Stimulated activated CD4-positive, alpha-beta T cell treated with anti-CD3 and anti-CD28 coated beads, Interleukin-15, amount 100 ng/mL, for 24 hours (primary cell): Measurements from ENCODE around the gene BCL2L15.
"Not testable (repeated sequence)": the region's sequence is repeated elsewhere in the genome, so short reads cannot be mapped to it uniquely, and the experiment has no call there.

ENCODE experiments used
- DNase-seq: peaks from one replicate; pipeline ENCODE4 v3.0.0-alpha.2; 2020

BCL2L15 gene

DNA sequence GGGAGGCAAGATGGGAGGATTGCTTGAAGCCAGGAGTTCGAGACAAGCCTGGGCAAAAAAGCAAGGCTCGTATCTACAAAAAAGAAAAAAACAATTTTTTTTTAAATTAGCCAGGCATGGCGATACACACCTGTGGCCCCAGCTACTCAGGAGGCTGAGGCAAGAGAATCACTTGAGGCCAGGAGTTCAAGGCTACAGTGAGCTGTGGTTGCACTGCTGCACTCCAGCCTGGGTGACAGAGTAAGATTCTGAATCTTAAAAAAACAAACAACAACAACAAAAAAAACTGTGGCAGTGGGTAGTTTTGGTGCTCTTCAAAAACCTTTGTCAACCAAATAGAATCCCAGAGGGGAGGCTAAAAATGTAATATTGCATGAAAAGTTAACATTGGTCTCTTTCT lies 16.6 kb downstream of the BCL2L15 start:
- DNase-seq, result peak; percentile 25

DNA sequence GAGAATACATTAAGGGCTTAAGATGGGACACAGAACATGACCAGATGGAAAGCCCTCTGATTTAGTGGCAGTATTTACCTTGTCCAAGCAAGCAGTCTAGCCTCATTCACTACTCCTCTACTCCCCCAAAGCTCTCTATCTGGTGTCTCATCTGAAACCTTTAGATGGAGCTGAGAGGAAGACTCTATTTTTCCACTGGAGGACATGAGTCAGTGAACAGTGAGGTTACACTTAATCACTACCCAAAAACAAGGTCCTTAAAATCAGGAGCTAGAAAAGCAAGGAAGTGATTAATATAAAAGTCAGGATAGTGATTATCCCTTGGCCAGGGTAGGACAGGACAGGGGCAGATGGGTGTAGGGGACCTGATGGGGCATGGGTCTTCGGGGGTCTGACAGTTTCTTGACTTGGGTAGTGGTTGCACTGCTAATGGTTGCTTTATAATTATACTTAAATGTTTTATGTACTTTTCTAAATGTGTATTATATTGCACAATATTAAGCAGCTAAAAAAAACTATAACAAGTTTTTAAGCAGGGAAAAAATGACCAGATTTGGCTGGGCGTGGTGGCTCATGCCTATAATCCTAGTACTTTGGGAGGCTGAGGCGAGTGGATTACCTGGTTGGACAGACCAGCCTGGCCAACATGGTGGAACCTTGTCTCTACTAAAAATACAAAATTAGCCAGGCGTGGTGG lies 18.8 kb downstream of the BCL2L15 start:
- peak; percentile 9 for DNase-seq

DNA sequence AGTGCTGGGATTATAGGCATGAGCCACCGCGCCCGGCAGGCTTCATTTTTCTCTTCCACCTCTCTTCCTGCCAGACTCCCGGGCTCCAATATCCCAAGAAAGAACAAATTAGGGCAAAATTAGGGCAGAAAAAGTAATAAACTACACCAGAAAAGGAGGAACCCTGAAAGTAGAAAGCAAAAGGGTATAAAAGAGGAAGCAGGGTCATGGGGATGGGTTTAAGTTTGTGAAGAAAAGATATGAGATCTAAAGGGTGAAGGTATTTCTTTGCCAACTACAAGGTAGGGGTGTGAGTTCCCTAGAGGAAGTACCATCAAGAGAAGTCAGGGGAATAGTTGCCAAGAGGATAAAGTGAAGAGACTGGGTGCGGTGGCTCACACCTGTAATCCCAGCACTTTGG lies 25.7 kb downstream of the BCL2L15 start:
- no peak for DNase-seq

DNA sequence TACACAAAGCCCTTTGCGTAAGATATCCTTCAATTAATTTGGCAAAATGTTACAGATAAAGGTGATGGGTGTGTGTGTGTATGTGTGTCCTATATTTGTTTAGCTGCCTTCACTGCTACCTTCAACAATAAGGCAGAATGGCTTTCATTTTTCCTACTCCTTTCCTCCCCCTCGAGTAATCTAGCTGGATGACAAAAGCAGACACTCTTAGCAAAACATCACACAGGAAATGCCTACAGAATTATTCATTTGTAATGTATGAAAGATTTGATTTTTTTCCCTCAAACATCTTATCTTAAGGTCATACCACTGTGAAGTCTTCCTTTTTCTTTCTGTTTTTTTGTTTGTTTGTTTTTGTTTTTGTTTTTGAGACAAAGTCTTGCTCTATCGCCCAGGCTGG lies 26.5 kb downstream of the BCL2L15 start:
- no peak for DNase-seq

DNA sequence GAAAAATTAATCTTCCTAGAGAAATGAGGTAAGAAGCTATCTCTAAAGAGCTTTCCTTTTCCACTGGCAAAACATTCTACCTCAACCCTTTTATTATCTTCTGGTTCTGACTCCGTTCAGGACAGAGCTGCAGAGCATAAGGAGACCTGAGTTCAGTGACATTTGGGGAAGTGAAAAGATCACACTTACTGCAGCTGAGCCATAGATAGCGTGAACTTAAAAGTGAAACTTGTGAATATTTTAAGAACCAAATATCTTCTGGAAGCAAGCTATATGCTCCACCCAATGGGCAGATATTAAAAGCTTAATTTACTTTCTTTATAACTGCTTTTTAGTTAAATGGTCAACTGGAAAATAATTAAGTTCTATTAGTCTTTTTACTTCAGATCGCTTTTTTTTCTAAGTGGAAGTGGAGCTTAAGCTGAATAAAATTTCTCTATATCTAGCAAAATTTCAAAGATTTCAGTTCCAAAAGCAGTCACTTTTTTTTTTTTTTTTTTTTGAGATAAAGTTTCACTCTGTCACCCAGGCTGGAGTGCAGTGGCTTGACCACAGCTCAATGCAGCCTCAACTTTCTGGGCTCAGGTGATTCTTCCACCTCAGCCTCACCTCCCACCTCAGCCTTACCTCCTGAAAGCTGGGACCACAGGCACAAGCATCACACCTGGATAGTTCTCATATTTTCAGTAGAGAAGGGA lies 27.8 kb downstream of the BCL2L15 start:
- no peak for DNase-seq

DNA sequence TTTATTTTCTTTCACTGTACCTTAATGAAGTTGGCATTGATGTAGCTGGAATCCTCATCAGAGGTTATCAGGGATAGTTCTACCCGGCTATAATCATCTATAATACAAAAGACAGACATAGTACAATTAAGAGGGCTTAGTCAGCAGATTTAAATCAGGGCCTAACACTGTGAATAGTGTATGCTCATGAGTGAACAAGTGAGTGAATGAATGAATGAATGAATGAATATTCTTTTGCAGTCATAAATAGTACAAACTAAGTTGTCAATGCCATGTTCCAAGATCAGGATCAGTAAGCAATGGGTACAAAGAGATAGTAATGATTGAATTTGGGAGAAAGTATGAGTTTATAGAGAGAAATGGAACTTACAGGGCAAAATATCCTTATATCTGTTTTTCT lies 28.4 kb downstream of the BCL2L15 start:
- no peak for DNase-seq

DNA sequence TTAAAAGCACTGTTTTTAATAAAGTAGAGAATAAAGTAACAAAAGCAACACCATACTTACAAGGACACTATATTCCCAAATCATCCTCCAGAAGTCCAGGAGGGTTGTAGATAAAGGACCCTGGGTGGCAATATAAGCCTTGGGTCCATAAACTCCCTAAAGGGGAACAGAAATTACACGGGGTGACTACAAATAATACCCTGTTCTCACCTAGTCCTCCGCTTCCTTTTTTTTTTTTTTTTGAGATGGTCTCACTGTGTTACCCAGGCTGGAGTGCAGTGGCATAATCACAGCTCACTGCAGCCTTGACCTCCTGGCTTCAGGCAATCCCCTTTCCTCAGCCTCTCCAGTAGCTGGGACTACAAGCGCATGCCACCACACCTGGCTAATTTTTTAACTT lies 29.0 kb downstream of the BCL2L15 start:
- no peak for DNase-seq

DNA sequence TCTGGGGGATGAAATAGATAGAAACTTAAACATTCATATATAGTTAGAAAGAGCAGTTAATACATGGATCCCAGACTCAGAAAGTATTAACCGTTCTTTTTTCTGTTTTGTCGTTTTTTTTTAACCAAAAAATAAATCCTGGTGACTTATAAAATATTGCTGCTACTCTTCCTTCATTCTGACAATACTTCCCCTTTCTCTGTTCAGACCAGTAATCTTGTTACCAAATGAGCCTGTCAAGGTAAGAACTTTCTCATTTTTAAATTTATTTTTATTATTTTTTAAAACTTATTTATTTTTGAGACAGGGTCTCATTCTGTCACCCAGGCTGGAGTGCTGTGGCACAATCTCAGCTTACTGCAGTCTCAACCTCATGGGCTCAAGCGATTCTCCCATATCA lies 29.6 kb downstream of the BCL2L15 start:
- DNase-seq, result no peak

DNA sequence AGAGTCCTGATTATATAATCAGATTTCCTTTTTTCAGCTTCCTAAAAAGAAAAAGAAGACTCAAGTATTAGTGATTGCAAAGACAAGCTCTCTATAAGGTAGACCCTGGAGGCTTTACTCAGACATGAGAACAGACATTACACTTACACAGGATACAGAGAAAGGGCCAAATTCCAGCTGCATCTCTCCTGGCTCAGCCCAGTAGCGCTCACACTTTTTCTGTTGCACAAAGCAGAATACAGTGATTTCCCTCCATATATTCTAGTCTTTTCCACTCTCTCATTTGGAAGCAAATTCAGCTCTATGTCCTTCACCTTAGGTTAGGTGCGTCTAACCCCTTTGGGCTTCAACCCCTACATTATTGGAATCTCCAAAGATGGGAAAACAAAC lies 31.0 kb downstream of the BCL2L15 start:
- DNase-seq, result no peak

DNA sequence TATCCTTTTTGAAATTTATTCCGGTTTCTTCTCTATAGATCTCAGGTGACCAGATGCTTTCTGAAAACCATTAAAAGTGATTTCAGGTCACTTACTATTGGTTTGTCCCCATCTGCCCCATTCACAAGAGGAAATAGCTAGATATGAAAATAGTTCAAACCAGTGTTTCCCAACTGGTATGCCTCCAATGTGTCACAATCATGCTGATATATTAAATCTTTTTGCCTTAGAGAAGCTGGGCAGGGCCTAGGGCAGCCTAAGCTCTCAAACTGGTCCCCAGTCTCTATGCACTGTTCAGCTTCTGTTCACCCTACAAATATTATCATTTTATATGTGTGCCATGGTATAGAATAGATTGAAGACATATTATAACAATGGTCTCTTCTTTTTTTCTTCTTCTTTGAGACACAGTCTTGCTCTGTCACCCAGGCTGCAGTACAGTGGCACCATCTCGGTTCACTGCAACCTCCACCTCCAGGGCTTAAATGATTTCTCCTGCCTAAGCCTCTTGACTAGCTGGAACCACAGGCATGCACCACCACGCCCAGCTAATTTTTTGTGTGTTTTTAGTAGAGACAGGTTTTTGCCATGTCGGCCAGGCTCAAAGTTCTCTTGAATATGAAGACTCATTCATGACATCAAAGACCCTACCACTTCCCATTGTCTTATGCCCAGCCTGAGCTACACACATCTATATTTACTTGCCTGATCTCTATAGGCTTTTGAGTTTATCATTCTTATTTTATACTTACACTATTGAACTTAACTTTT lies 31.6 kb downstream of the BCL2L15 start:
- no peak for DNase-seq

DNA sequence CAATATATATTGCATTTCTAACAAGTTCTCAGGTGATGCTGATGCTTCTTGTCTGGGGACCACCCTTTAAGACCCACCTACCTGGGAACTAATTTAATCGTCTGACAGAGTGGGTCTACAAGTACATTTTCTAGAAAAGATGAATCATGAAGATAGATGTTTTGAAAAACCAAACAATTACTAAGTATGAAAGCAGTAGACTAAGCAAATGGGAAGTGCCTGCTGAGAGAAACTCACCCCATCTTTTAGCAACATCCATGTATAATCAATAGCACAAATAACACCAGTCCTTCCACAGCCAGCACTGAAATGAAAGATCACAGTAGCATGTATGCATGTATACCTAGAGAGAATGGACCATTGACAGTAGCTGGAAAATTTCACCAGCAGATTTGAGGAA lies 33.1 kb downstream of the BCL2L15 start:
- DNase-seq, result no peak

DNA sequence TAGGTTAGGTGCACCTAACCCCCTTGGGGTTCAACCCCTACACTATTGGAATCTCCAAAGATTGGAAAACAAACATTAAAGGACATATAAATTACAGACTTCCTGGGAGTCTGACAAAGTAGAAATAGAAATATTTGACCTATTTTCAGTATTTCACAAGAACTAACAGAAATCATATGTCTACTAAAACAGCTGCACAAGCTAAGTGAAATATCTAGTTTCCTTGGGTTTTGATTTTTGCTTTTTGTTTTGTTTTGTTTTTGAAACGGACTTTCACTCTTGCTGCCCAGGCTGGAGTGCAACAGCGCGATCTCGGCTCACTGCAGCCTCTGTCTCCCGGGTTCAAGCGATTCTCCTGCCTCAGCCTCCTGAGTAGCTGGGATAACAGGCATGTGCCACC lies 34.7 kb downstream of the BCL2L15 start:
- DNase-seq, result not testable (repeated sequence)

DNA sequence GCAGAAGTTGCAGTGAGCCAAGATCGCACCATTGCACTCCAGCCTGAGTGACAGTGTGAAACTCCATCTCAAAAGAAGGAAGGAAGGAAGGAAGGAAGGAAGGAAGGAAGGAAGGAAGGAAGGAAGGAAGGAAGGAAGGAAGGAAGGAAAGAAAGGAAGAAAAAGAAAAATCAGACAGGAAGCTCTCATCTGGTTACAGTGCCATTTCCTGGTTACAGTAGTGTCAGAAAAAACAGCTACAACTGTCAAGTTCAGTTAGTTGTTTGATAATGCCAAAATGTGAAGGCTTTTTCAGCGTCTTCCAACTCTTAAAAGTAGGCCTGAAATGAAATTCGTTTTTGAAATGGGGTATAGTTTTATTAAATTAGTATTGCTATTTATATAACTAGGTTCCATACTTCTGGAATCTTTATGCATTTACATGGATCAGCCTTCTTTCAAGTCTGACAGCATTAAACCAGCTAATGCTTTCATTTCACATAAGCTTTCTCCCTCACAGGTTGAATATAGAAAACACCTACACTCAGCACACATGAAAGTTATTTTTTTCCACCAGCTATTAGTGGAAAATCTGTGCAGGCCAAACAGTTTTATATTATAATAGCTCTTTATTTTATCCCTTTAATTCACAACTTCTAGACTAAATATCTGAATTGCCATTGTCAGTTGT lies 37.1 kb downstream of the BCL2L15 start:
- DNase-seq, result no peak

DNA sequence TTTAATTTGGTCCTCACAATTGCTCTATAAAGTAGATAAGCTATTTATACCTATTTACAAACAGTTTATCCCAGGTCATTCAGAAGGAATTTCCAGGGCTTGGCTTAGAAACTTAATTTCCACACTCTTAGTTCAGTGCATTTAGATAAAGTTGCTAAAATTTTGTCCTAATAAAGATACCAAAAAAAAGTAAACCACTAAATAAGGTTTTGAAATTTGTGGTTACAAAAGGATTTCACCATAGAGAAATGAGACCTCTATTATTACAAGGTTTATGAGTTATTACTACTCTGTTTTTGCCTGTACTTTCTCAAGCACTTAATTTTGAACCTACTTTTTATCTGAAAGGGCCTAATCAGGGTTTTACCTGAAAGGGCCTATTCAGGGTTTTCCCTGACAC lies 38.3 kb downstream of the BCL2L15 start:
- no peak for DNase-seq

DNA sequence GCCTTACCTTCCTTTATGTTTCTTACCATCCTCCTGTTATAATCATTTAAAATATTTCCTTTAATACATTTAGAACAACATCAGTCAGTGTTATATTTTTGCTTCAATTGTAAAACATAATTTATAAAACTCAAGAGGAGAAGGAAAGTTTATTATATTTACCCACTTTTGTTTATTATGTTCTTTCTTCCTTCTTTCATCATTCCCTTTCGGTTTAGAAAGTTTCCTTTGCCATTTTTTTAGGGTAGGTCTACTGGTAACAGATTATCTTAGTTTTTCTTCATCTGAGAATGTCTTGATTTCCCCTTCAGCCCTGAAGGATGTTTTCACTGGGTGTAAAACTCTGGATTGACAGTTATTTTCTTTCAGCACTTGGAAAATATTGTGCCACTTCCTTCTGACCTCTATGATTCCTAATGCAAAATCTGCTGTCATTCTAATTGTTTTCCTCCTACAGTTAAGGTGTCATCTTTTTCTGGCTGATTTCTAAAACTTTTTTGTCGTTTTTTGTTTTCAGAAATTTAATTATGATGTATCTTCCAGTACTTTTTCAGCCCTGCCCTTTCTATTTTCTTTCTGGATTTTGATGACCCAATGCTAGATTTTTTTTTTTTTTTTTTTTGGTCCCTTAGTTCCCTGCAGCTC lies 40.9 kb downstream of the BCL2L15 start:
- no peak for DNase-seq

DNA sequence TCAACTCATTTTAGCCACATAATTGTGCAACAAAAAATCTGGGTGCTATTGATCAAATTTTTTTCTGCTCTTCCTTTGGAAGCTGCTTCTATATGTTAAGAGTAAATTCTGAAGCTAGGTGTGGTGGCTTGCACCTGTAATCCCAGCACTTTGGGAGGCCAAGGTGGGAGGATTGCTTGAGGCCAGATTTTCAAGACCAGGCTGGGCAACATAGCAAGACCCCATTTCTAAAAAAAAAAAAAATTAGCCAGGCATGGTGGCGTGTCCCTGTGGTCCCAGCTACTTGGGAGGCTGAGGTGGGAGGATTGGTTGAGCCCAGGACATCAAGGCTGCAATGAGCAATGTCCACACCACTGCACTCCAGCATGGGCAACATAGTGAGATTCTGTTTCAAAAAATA lies 50.8 kb downstream of the BCL2L15 start:
- DNase-seq, result no peak

DNA sequence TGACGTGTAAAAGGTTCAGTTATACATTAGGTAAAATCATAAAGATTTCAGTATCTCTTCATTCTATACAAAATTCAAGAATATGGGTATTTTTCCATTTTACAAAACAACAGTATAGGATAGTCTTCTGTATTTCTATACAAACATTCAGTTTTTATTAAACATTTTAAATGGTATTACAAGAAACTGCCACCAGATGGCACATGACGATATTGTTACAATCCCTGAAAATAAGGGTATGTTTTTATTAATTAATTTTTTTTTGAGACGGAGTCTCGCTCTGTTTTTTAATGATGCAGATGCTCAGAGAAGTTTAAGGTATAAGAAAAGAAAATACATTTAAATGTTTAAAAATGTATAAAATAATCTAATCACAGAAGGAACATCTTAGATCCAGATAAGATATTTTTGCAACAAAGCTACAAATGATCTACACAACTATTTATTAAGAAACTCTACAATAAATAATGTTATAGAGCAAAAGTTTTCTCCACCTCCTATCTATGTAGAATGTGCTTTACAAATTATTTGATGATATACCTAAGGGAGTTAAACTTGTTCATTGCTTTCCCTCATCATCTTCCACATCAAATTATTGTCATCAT lies 51.6 kb downstream of the BCL2L15 start:
- DNase-seq, result peak; percentile 25

DNA sequence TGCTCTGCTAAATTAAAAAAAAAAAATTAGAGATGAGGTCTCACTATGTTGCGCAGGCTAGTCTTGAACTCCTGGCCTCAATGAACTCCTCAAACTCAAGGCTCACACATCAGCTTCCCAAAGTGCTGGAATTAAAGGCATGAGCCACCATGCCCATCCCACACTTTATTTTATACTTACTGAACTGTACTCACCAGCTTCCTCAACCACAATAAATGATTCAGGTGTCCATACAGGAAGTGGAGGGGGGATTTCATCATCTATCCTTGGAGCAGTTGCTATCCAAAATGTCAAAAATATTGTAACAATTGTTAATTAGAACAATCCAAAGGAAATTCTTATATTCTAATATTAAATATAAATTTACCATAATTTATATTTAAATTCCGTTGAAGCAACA lies 52.7 kb downstream of the BCL2L15 start:
- no peak for DNase-seq
